Astrocyte (in vitro differentiated cells and primary cell): ENCODE results near the gene UTS2R. TPM values are rescaled to one million over a fixed set of nuclear protein-coding genes. Genes with fewer than 3 reads are reported as not detected.
"Not testable (repeated sequence)": the region's sequence is repeated elsewhere in the genome, so short reads cannot be mapped to it uniquely, and the experiment has no call there.

Experiments used
- DNase-seq: peaks from one replicate; pipeline ENCODE4 v3.0.0-alpha.2; 2010; ENCODE audit warnings: low read depth
- FAIRE-seq: peaks from 2 replicates; lab custom pipeline; 2011; peaks lifted over from hg19 to GRCh38; lab: Jason Lieb, UNC
- H2AFZ ChIP-seq: 2 replicates; pipeline ENCODE4 v1.6.0; 2012; ENCODE audit warnings: low read depth, low read length, inconsistent platforms
- H3K27ac ChIP-seq: 2 replicates; pipeline ENCODE4 v1.5.1; 2011; ENCODE audit warnings: low read depth, low read length, inconsistent platforms
- H3K27me3 ChIP-seq: 2 replicates; pipeline ENCODE4 v1.6.0; 2011; ENCODE audit warnings: low read length, inconsistent platforms; ENCODE audit not compliant: insufficient read depth
- H3K36me3 ChIP-seq: 2 replicates; pipeline ENCODE4 v1.5.1; 2011; ENCODE audit warnings: low read length, inconsistent platforms; ENCODE audit not compliant: insufficient read depth
- H3K4me1 ChIP-seq: 2 replicates; pipeline ENCODE4 v1.5.1; 2011; ENCODE audit warnings: low read length, inconsistent platforms; ENCODE audit not compliant: insufficient read depth
- H3K4me2 ChIP-seq: 2 replicates; pipeline ENCODE4 v1.6.0; 2012; ENCODE audit warnings: low read length, inconsistent platforms
- H3K4me3 ChIP-seq: 2 replicates; pipeline ENCODE4 v1.5.1; 2011; ENCODE audit warnings: low read depth, mild to moderate bottlenecking, low read length, inconsistent platforms; ENCODE audit not compliant: insufficient read depth
- H3K79me2 ChIP-seq: 2 replicates; pipeline ENCODE4 v1.6.0; 2012; ENCODE audit warnings: mild to moderate bottlenecking, low read length, inconsistent platforms; ENCODE audit not compliant: insufficient read depth
- H3K9ac ChIP-seq: 2 replicates; pipeline ENCODE4 v1.6.0; 2012; ENCODE audit warnings: mild to moderate bottlenecking, low read length, inconsistent platforms
- H3K9me3 ChIP-seq: 2 replicates; pipeline ENCODE4 v1.5.1; 2012; ENCODE audit warnings: low read depth, mild to moderate bottlenecking, low read length, inconsistent platforms; ENCODE audit not compliant: insufficient read depth
- H4K20me1 ChIP-seq: 2 replicates; pipeline ENCODE4 v1.6.0; 2012; ENCODE audit warnings: low read length, inconsistent platforms; ENCODE audit not compliant: insufficient read depth
- H3K27ac Mint-ChIP-seq: one replicate; pipeline ENCODE4 v1.8.0; 2021; ENCODE audit warnings: mild to moderate bottlenecking, mixed read lengths; ENCODE audit not compliant: unreplicated experiment
- H3K27me3 Mint-ChIP-seq: one replicate; pipeline ENCODE4 v1.8.0; 2021; ENCODE audit warnings: low read depth, mixed read lengths; ENCODE audit not compliant: unreplicated experiment
- H3K36me3 Mint-ChIP-seq: one replicate; pipeline ENCODE4 v1.8.0; 2021; ENCODE audit warnings: low read depth, mixed read lengths; ENCODE audit not compliant: unreplicated experiment
- H3K4me1 Mint-ChIP-seq: one replicate; pipeline ENCODE4 v1.8.0; 2021; ENCODE audit warnings: low read depth, mixed read lengths; ENCODE audit not compliant: unreplicated experiment
- H3K4me3 Mint-ChIP-seq: one replicate; pipeline ENCODE4 v1.8.0; 2021; ENCODE audit warnings: mild to moderate bottlenecking, moderate library complexity, mixed read lengths; ENCODE audit not compliant: unreplicated experiment
- H3K9me3 Mint-ChIP-seq: one replicate; pipeline ENCODE4 v1.8.0; 2021; ENCODE audit warnings: mild to moderate bottlenecking, mixed read lengths; ENCODE audit not compliant: unreplicated experiment
- CTCF ChIP-seq: IDR thresholded peaks from 2 replicates; pipeline ENCODE4 v1.5.1; 2011; ENCODE audit warnings: low read depth, mild to moderate bottlenecking, inconsistent platforms, low read length, moderate library complexity; ENCODE audit not compliant: insufficient read depth
- EZH2 ChIP-seq: IDR thresholded peaks from 2 replicates; pipeline ENCODE4 v1.6.1; 2012; ENCODE audit warnings: mild to moderate bottlenecking, low read length, inconsistent platforms; ENCODE audit not compliant: insufficient read depth
- total RNA-seq: library from RNA; stranded (reverse); gene quantifications from 2 replicates; pipeline ENCODE4 v1.2.1, GENCODE V29; 2021

Gene UTS2R
- total RNA-seq, 1 donor from 2014 or later = not detected

DNA sequence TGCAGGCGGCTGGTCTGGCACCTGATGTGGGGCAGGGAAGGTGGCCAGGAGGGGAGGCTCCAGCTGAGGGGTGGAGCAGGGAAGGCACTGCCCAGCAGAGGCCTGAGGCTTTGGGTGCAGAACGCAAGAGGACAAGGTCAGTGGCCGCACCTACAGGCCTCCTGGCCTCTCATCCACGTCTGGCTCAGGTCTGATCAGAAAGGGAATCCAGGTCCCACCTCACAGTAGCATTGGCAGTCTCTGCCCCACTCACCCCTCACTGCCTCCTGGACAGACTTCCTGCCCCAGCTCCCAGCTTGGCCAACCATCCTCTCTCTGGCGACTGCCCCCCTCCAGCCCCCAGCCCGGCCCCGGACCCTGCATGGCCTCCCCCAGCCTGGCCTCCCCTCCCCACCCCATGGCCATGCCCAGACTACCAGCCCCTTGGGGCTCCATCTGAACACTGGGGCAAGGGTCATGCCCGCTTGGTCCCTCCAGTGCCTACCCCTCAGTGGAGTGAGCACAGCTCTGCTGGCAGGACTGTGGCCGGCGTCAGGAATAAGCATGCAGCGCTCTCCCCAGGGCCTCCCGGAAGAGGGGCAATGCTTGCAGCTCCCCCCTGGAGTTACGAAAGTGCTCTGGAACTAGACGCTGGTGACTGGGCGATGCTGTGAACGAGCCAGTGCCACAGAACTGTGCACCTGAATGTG is 4.6 kb downstream of the UTS2R start:
- no peak overlapping the region for H3K4me2 ChIP-seq
- Mint-ChIP-seq H3K27ac (no peak overlapping the region), H3K4me3 (no peak overlapping the region), H3K4me1 (no peaks in the 10 kb centered on the region), H3K36me3 (no peaks in the 10 kb centered on the region), H3K9me3 (no peaks in the 10 kb centered on the region), H3K27me3 (peaks cover 40% of the 10 kb centered on the region)
- no peaks in the 10 kb centered on the region for H3K79me2 ChIP-seq
- no peak overlapping the region for H3K4me3 ChIP-seq
- H2AFZ ChIP-seq = no peak overlapping the region
- no peaks in the 10 kb centered on the region for H3K4me1 ChIP-seq
- DNase-seq (no peak), FAIRE-seq (no peak)
- TF ChIP-seq CTCF = no peak
- H3K36me3 ChIP-seq = no peaks in the 10 kb centered on the region
- no peak overlapping the region for H3K9ac ChIP-seq
- peaks cover 37% of the 10 kb centered on the region for H3K27me3 ChIP-seq
- H3K9me3 ChIP-seq = no peaks in the 10 kb centered on the region
- no peaks in the 10 kb centered on the region for H4K20me1 ChIP-seq
- H3K27ac ChIP-seq = no peak overlapping the region

- not testable (repeated sequence) for H3K4me1 Mint-ChIP-seq, H3K4me1 ChIP-seq
Measured at GRCh38 chr17:82377294-82377693, 5.7 kb downstream of the UTS2R start.

DNA sequence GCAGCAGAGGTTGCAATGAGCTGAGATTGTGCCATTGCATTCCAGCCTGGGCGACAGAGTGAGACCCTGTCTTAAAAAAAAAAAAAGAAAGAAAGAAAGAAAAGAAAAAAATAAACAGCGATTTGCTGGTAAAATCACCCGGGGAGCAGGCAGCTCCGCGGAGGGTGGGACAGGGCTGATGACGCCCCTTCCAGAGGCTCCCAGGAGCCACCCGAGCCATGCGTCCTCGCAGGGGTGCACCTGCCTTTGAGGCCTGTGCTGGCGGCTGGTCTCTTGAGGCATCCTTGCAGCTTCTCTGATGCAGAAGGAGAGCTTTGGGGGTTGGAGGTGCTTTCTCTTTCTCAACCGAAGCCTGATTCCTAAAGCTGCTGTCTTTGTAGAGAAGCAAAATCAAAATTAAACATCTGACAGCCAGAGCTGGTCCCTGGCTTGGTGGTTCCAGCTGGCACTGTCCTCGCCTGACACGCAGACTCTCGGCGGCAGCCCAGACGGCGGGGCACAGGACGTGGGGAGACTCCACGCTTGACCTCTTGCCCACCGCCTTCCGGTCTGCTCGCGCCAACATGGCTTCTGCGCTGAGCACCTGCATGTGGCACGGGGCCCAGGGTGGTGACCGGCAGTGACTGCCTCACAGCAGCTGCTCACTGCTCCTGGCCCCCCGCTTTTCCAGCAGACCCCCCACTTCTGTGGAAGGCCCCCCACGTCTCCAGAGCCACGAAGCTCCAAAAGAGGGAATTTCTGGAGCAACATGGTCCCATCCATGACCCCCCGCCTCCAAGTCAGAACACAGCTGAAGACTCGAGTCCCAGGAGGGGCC is 6.6 kb downstream of the UTS2R start:
- Mint-ChIP-seq H3K27ac (no peak overlapping the region), H3K36me3 (no peaks in the 10 kb centered on the region), H3K4me1 (no peaks in the 10 kb centered on the region), H3K4me3 (no peak overlapping the region), H3K9me3 (no peaks in the 10 kb centered on the region), H3K27me3 (peaks cover 41% of the 10 kb centered on the region)
- no peaks in the 10 kb centered on the region for H3K9me3 ChIP-seq
- no peak overlapping the region for H3K9ac ChIP-seq
- no peaks in the 10 kb centered on the region for H4K20me1 ChIP-seq
- H3K27ac ChIP-seq = no peak overlapping the region
- no peak overlapping the region for H3K4me2 ChIP-seq
- H3K4me3 ChIP-seq = no peak overlapping the region
- H3K36me3 ChIP-seq = no peaks in the 10 kb centered on the region
- no peak overlapping the region for H2AFZ ChIP-seq
- FAIRE-seq (no peak), DNase-seq (no peak)
- no peaks in the 10 kb centered on the region for H3K79me2 ChIP-seq
- H3K27me3 ChIP-seq = peaks cover 29% of the 10 kb centered on the region
- TF ChIP-seq EZH2 = no peak
- H3K4me1 ChIP-seq = no peaks in the 10 kb centered on the region

More at GRCh38 chr17:82377294-82377693, 5.7 kb downstream of the UTS2R start:
- H3K36me3 Mint-ChIP-seq, DNase-seq, H2AFZ ChIP-seq, H3K4me3 Mint-ChIP-seq, H3K79me2 ChIP-seq, H3K27ac ChIP-seq, H3K4me2 ChIP-seq, FAIRE-seq, H3K9ac ChIP-seq, H4K20me1 ChIP-seq, H3K27ac Mint-ChIP-seq, H3K9me3 Mint-ChIP-seq, H3K4me3 ChIP-seq, H3K36me3 ChIP-seq, H3K9me3 ChIP-seq: not testable (repeated sequence)
- peaks cover 36% of the 10 kb centered on the region for H3K27me3 ChIP-seq
- peaks cover 47% of the 10 kb centered on the region for H3K27me3 Mint-ChIP-seq
